ENCODE results near the gene SLC41A2. TPM values are rescaled to one million over a fixed set of nuclear protein-coding genes. Genes with fewer than 3 reads are reported as not detected.

SLC41A2 gene, protein sequence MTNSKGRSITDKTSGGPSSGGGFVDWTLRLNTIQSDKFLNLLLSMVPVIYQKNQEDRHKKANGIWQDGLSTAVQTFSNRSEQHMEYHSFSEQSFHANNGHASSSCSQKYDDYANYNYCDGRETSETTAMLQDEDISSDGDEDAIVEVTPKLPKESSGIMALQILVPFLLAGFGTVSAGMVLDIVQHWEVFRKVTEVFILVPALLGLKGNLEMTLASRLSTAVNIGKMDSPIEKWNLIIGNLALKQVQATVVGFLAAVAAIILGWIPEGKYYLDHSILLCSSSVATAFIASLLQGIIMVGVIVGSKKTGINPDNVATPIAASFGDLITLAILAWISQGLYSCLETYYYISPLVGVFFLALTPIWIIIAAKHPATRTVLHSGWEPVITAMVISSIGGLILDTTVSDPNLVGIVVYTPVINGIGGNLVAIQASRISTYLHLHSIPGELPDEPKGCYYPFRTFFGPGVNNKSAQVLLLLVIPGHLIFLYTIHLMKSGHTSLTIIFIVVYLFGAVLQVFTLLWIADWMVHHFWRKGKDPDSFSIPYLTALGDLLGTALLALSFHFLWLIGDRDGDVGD
- polyA plus RNA-seq (2013, experiment 1 of 2): 2.2 TPM
- polyA plus RNA-seq (2013, experiment 2 of 2): 2.1 TPM

DNA sequence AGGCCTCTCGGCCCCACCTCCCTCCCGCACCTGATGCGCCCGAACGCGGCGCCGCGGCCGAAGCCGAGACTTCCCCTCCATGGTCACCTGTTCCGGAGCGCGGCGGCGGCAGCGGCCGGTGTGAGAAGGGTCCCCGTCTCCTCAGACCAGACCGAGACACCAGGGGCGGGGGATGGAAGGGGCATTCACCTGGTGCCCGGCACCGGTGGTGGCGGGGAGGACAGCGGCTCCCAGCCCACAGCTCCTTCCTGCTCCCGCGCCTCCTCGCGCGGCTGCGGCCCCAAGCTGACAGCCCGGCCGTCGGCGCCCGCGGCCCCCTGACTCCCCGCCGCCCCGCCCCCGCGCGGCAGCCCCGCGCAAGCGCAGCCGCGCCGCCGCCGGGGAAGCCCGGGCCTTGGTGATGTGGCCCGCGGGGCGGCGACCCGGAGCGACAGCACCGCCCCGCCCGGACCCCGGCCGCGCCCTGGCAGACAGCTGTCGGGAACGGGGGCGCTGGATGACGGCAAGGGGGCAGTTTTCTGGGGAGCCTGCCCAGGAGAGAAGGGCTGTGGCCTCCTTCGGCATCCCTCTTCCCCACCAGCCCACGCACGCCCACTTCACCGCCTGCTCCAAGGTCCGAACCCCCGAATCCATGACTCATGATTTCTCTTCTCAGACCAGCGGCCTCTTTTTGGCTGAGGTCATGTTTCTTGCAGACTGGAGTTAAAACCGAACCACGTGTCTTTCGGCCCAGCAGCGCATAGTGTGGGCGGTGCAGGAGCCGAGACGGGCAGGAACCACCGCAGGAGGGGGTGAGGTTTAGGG, at the start of gene SLC41A2:
Gene SLC41A2, minus strand, starts transcription at position 290 of the 804 bp plus-strand sequence. CDS start 29,763 bp downstream, outside the sequence.
- Histone ChIP-seq H3K79me1 (ENCODE audit: low read length) (no peaks in the 10 kb centered on the region), H3K4me2 (ENCODE audit: low read length) (peak within 1 kb of the TSS; percentile 88), H2AK5ac (ENCODE audit: low read length) (no peak within 1 kb of the TSS), H3K4me1 (ENCODE audit: control insufficient read depth, low read depth, low read length) (no peaks in the 10 kb centered on the region), H3K79me2 (ENCODE audit: control insufficient read depth, insufficient read depth, low read length) (no peaks in the 10 kb centered on the region), H3K27ac (ENCODE audit: low read depth, low read length) (no peak within 1 kb of the TSS), H4K8ac (ENCODE audit: low read depth, low read length) (no peak within 1 kb of the TSS), H3K36me3 (ENCODE audit: control insufficient read depth, insufficient read depth, low read length) (no peaks in the 10 kb centered on the region), H3K18ac (ENCODE audit: low read length) (no peak within 1 kb of the TSS), H2BK5ac (ENCODE audit: low read length) (no peak within 1 kb of the TSS), H3K23ac (ENCODE audit: low read length) (no peak within 1 kb of the TSS), H2BK120ac (ENCODE audit: low read depth, low read length) (no peak within 1 kb of the TSS), H4K5ac (ENCODE audit: low read length) (peak within 1 kb of the TSS; percentile 81), H3K4ac (ENCODE audit: low read depth, low read length) (peak within 1 kb of the TSS; percentile 45), H3K56ac (ENCODE audit: low read length) (peak within 1 kb of the TSS; percentile 96), H2BK15ac (replicated peaks; ENCODE audit: low read depth) (no peak within 1 kb of the TSS), H3K9ac (ENCODE audit: low read length) (peak within 1 kb of the TSS; percentile 81), H3K4me3 (ENCODE audit: low read length) (peak within 1 kb of the TSS; percentile 68), H3K27me3 (ENCODE audit: insufficient read depth, low read length, poor library complexity) (peaks cover 5% of the 10 kb centered on the region)
- peak; percentile 91 for DNase-seq
- WGBS (ENCODE audit: extremely low coverage, insufficient coverage, low lambda C conversion rate): no CpG with 5 or more reads among the region's 83 CpGs

DNA sequence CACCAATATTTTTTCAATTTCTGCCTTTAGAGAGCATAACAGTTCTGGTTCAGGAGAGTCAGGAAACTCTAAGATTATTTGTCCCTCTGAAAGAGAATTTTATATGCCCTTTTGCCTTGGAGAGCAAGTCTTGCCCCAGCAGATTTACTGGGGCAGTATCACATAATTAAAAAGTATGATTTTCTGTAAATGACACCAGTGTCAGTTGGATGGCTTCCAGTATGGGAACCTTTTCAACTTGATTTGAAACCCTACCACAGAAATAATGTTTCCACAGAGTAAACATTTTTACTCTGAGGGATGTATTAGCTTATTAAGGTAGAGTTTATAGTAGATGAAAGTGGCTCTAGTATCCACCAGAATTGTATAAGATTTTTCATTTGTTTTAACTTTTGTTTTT, 43.4 kb upstream of the SLC41A2 start:
- H2BK120ac ChIP-seq (ENCODE audit: low read depth, low read length): no peak overlapping the region
- H3K79me2 ChIP-seq (ENCODE audit: control insufficient read depth, insufficient read depth, low read length): no peaks in the 10 kb centered on the region
- H3K56ac ChIP-seq (ENCODE audit: low read length): no peak overlapping the region
- no peak overlapping the region for H3K27ac ChIP-seq (ENCODE audit: low read depth, low read length)
- H3K79me1 ChIP-seq (ENCODE audit: low read length): peaks cover 2% of the 10 kb centered on the region
- H3K27me3 ChIP-seq (ENCODE audit: insufficient read depth, low read length, poor library complexity): no peaks in the 10 kb centered on the region
- no peaks in the 10 kb centered on the region for H3K36me3 ChIP-seq (ENCODE audit: control insufficient read depth, insufficient read depth, low read length)
- no peak for DNase-seq
- H3K18ac ChIP-seq (ENCODE audit: low read length): no peak overlapping the region
- no peak overlapping the region for H3K4me2 ChIP-seq (ENCODE audit: low read length)
- H3K9ac ChIP-seq (ENCODE audit: low read length): no peak overlapping the region
- no peak overlapping the region for H3K4ac ChIP-seq (ENCODE audit: low read depth, low read length)
- H3K4me3 ChIP-seq (ENCODE audit: low read length): no peak overlapping the region
- H2BK5ac ChIP-seq (ENCODE audit: low read length): no peak overlapping the region
- H4K5ac ChIP-seq (ENCODE audit: low read length): no peak overlapping the region
- H3K4me1 ChIP-seq (ENCODE audit: control insufficient read depth, low read depth, low read length): no peaks in the 10 kb centered on the region
- H3K23ac ChIP-seq (ENCODE audit: low read length): no peak overlapping the region
- no peak overlapping the region for H2BK15ac ChIP-seq (replicated peaks; ENCODE audit: low read depth)
- no peak overlapping the region for H2AK5ac ChIP-seq (ENCODE audit: low read length)
- H4K8ac ChIP-seq (ENCODE audit: low read depth, low read length): no peak overlapping the region

DNA sequence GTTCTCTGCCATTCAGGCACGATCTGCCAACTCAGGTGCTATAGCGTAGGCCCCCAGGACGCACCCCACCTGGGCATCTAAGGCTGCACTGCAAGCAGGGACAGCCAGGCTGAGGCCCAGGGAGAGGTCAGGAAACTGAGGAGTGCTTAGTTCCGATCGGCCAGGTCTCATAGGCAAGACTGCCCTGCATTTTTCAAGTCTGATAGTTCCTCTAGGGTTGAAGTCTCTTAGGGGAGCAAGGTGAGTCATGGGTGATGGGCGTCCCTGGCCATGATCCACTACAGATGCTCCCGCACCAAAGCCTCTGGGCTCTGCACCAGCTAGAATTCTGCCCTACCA, 41.2 kb upstream of the SLC41A2 start:
- H3K4me1 ChIP-seq (ENCODE audit: control insufficient read depth, low read depth, low read length): no peaks in the 10 kb centered on the region
- H3K18ac ChIP-seq (ENCODE audit: low read length): no peak overlapping the region
- H2BK120ac ChIP-seq (ENCODE audit: low read depth, low read length): no peak overlapping the region
- no CpG with 5 or more reads among the region's 7 CpGs for WGBS (ENCODE audit: extremely low coverage, insufficient coverage, low lambda C conversion rate)
- H3K4ac ChIP-seq (ENCODE audit: low read depth, low read length): no peak overlapping the region
- peaks cover 3% of the 10 kb centered on the region for H3K79me1 ChIP-seq (ENCODE audit: low read length)
- no peak overlapping the region for H3K4me2 ChIP-seq (ENCODE audit: low read length)
- no peak overlapping the region for H3K4me3 ChIP-seq (ENCODE audit: low read length)
- H2BK5ac ChIP-seq (ENCODE audit: low read length): no peak overlapping the region
- H2AK5ac ChIP-seq (ENCODE audit: low read length): no peak overlapping the region
- no peak for DNase-seq
- no peak overlapping the region for H3K9ac ChIP-seq (ENCODE audit: low read length)
- H2BK15ac ChIP-seq (replicated peaks; ENCODE audit: low read depth): no peak overlapping the region
- H4K8ac ChIP-seq (ENCODE audit: low read depth, low read length): no peak overlapping the region
- no peaks in the 10 kb centered on the region for H3K27me3 ChIP-seq (ENCODE audit: insufficient read depth, low read length, poor library complexity)
- no peak overlapping the region for H3K23ac ChIP-seq (ENCODE audit: low read length)
- no peak overlapping the region for H3K56ac ChIP-seq (ENCODE audit: low read length)
- no peak overlapping the region for H3K27ac ChIP-seq (ENCODE audit: low read depth, low read length)
- H4K5ac ChIP-seq (ENCODE audit: low read length): no peak overlapping the region
- no peaks in the 10 kb centered on the region for H3K79me2 ChIP-seq (ENCODE audit: control insufficient read depth, insufficient read depth, low read length)
- peaks cover 2% of the 10 kb centered on the region for H3K36me3 ChIP-seq (ENCODE audit: control insufficient read depth, insufficient read depth, low read length)

DNA sequence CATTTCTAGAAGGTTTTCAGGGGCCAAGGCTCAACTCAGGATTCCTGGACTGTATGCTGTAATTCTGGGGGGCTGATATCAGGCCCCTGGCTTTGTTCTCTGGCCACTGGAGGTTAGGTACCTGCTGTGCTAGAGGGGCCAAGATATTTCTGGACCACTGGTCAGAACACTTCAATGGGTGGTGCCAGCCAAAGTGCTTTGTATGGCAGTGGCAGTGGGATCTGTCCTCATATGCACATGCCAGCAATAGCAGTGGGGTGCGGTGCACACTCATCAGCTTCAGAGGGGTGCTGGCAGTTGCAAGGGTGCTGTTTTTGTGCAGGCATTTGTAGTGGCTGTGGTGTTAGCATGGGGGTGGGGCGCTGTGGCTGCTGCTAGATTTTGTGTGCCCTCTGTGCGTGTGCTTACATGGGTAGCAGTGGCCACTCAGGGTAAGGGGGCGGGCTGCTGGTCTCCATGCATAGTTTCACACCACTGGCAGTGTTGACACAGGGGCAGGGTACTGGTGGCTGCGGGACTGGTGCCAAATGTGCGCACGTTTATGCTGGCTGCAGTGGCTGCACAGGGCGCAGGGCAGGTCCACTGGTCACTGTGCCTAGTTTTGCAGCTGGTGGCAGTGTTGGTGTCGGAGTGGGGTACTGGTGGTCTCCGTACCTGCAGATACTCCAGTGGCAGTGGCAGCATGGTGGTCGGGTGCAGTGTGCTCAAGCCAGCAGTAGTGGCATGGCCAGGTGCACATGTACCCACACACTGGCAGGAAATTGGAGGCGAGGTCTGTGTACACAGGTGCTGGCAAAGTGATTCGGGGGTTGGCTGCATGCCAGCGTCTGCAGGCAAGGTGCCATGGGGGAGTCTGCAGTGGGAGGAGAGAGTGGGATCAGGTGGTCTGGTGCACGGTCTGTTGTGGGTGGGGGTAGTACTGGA, 40.6 kb upstream of the SLC41A2 start:
- no peak overlapping the region for H3K27ac ChIP-seq (ENCODE audit: low read depth, low read length)
- no peaks in the 10 kb centered on the region for H3K27me3 ChIP-seq (ENCODE audit: insufficient read depth, low read length, poor library complexity)
- H4K8ac ChIP-seq (ENCODE audit: low read depth, low read length): no peak overlapping the region
- no peak for DNase-seq
- no peaks in the 10 kb centered on the region for H3K79me2 ChIP-seq (ENCODE audit: control insufficient read depth, insufficient read depth, low read length)
- H3K36me3 ChIP-seq (ENCODE audit: control insufficient read depth, insufficient read depth, low read length): peaks cover 2% of the 10 kb centered on the region
- H3K56ac ChIP-seq (ENCODE audit: low read length): no peak overlapping the region
- H3K4me3 ChIP-seq (ENCODE audit: low read length): no peak overlapping the region
- peaks cover 3% of the 10 kb centered on the region for H3K79me1 ChIP-seq (ENCODE audit: low read length)
- H2BK120ac ChIP-seq (ENCODE audit: low read depth, low read length): no peak overlapping the region
- H3K4ac ChIP-seq (ENCODE audit: low read depth, low read length): no peak overlapping the region
- H2AK5ac ChIP-seq (ENCODE audit: low read length): no peak overlapping the region
- no peak overlapping the region for H3K9ac ChIP-seq (ENCODE audit: low read length)
- no peak overlapping the region for H3K4me2 ChIP-seq (ENCODE audit: low read length)
- H4K5ac ChIP-seq (ENCODE audit: low read length): no peak overlapping the region
- H3K4me1 ChIP-seq (ENCODE audit: control insufficient read depth, low read depth, low read length): no peaks in the 10 kb centered on the region
- H3K18ac ChIP-seq (ENCODE audit: low read length): no peak overlapping the region
- no CpG with 5 or more reads among the region's 15 CpGs for WGBS (ENCODE audit: extremely low coverage, insufficient coverage, low lambda C conversion rate)
- no peak overlapping the region for H2BK5ac ChIP-seq (ENCODE audit: low read length)
- no peak overlapping the region for H2BK15ac ChIP-seq (replicated peaks; ENCODE audit: low read depth)
- no peak overlapping the region for H3K23ac ChIP-seq (ENCODE audit: low read length)

DNA sequence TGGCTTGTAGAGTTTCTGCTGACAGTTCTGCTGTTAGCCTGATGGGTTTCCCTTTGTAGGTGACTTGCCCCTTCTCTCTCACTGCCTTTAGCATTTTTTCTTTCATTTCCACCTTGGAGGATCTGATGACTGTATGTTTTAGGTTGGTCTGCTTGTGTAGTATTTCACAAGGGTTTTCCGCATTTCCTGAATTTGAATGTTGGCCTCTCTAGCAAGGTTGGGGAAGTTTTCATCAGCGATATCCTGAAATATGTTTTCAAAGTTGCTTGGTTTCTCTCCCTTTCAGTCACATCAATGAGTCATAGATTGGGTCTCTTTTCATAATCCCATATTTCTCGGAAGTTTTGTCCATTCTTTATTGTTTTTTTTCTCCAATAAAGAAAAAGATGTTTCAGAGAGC, 39.5 kb upstream of the SLC41A2 start:
- no peak overlapping the region for H4K8ac ChIP-seq (ENCODE audit: low read depth, low read length)
- H2AK5ac ChIP-seq (ENCODE audit: low read length): no peak overlapping the region
- no peak overlapping the region for H3K23ac ChIP-seq (ENCODE audit: low read length)
- no peak overlapping the region for H3K9ac ChIP-seq (ENCODE audit: low read length)
- H3K79me1 ChIP-seq (ENCODE audit: low read length): peaks cover 4% of the 10 kb centered on the region
- no peak overlapping the region for H4K5ac ChIP-seq (ENCODE audit: low read length)
- no peak overlapping the region for H3K27ac ChIP-seq (ENCODE audit: low read depth, low read length)
- DNase-seq: no peak
- H3K18ac ChIP-seq (ENCODE audit: low read length): no peak overlapping the region
- no peak overlapping the region for H3K4ac ChIP-seq (ENCODE audit: low read depth, low read length)
- no peaks in the 10 kb centered on the region for H3K79me2 ChIP-seq (ENCODE audit: control insufficient read depth, insufficient read depth, low read length)
- no peaks in the 10 kb centered on the region for H3K27me3 ChIP-seq (ENCODE audit: insufficient read depth, low read length, poor library complexity)
- no peak overlapping the region for H3K4me3 ChIP-seq (ENCODE audit: low read length)
- no peak overlapping the region for H2BK120ac ChIP-seq (ENCODE audit: low read depth, low read length)
- no peaks in the 10 kb centered on the region for H3K4me1 ChIP-seq (ENCODE audit: control insufficient read depth, low read depth, low read length)
- H3K56ac ChIP-seq (ENCODE audit: low read length): no peak overlapping the region
- H2BK15ac ChIP-seq (replicated peaks; ENCODE audit: low read depth): no peak overlapping the region
- no peak overlapping the region for H2BK5ac ChIP-seq (ENCODE audit: low read length)
- H3K36me3 ChIP-seq (ENCODE audit: control insufficient read depth, insufficient read depth, low read length): peaks cover 2% of the 10 kb centered on the region
- H3K4me2 ChIP-seq (ENCODE audit: low read length): no peak overlapping the region
- WGBS (ENCODE audit: extremely low coverage, insufficient coverage, low lambda C conversion rate): no CpG with 5 or more reads among the region's 3 CpGs

Data from mesendoderm (in vitro differentiated cells).